Liver (tissue), 9 donors: ENCODE measurements around the gene SAE1. TPM values are rescaled to one million over a fixed set of nuclear protein-coding genes. Genes with fewer than 3 reads are reported as not detected.

ENCODE experiments used
- DNase-seq: peaks from one replicate; pipeline ENCODE4 v3.0.0-alpha.2; 2017; ENCODE audit warnings: low spot score
- H3K27ac ChIP-seq, 2 donors: one replicate each; pipeline ENCODE4 v1.7.0; 2013; ENCODE audit warnings: inconsistent platforms in 2 of 2, low read length in 2 of 2, control low read depth in 1 of 2, low read depth in 1 of 2, mild to moderate bottlenecking in 1 of 2
- H3K27me3 ChIP-seq, 4 donors: one replicate each; pipeline versions ENCODE4 v1.6.1 to v1.7.0; 2013; ENCODE audit warnings: low read length in 3 of 4, inconsistent platforms in 1 of 4, mild to moderate bottlenecking in 1 of 4, moderate library complexity in 1 of 4; ENCODE audit not compliant: control insufficient read depth in 4 of 4, insufficient read depth in 4 of 4
- H3K36me3 ChIP-seq, 4 donors: one replicate each; pipeline versions ENCODE4 v1.6.1 to v1.7.0; 2013; ENCODE audit warnings: low read length in 3 of 4, mild to moderate bottlenecking in 3 of 4, low read depth in 1 of 4, moderate library complexity in 1 of 4; ENCODE audit not compliant: control insufficient read depth in 4 of 4, insufficient read depth in 3 of 4
- H3K4me1 ChIP-seq, 4 donors: one replicate each; pipeline versions ENCODE4 v1.6.1 to v1.7.0; 2013; ENCODE audit warnings: low read length in 3 of 4, mild to moderate bottlenecking in 3 of 4, moderate library complexity in 1 of 4; ENCODE audit not compliant: control insufficient read depth in 4 of 4, insufficient read depth in 4 of 4
- H3K4me3 ChIP-seq, 3 donors: one replicate each; pipeline versions ENCODE4 v1.6.1 to v1.7.0; 2013; ENCODE audit warnings: low read length in 3 of 3, control low read depth in 1 of 3, low read depth in 1 of 3, mild to moderate bottlenecking in 1 of 3
- H3K9ac ChIP-seq, 2 donors: one replicate each; pipeline ENCODE4 v1.7.0; 2013; ENCODE audit warnings: low read length in 2 of 2, mild to moderate bottlenecking in 2 of 2, moderate library complexity in 2 of 2, control low read depth in 1 of 2, low read depth in 1 of 2
- H3K9me3 ChIP-seq, 4 donors: one replicate each; pipeline versions ENCODE4 v1.6.1 to v1.7.0; 2013; ENCODE audit warnings: low read length in 3 of 4; ENCODE audit not compliant: control insufficient read depth in 4 of 4
- ATF3 ChIP-seq: IDR thresholded peaks from 2 replicates; pipeline ENCODE4 v1.6.1; 2016; ENCODE audit warnings: antibody characterized with exemption
- CTCF ChIP-seq: fragments of 150-350 bp; IDR thresholded peaks from 2 replicates; pipeline ENCODE4 v1.5.1; 2017; ENCODE audit warnings: improper control_type of control experiment, low read depth, low read length; ENCODE audit not compliant: missing input control
- EGR1 ChIP-seq, 2 donors: IDR thresholded peaks; 2 replicates each; pipeline ENCODE4 v1.6.1; 2016 to 2018; ENCODE audit warnings: antibody characterized with exemption in 2 of 2, low read depth in 2 of 2
- FOXA1 ChIP-seq: IDR thresholded peaks from 2 replicates; pipeline ENCODE4 v1.6.1; 2016; ENCODE audit warnings: antibody characterized with exemption
- FOXA2 ChIP-seq: IDR thresholded peaks from 2 replicates; pipeline ENCODE4 v1.6.1; 2016; ENCODE audit warnings: antibody characterized with exemption
- GABPA ChIP-seq, 2 donors: IDR thresholded peaks in 1 of 2; conservative IDR thresholded peaks in 1 of 2; 2 replicates each; pipeline ENCODE4 v1.6.1; 2016; ENCODE audit warnings: antibody characterized with exemption in 2 of 2, mild to moderate bottlenecking in 1 of 2, moderate library complexity in 1 of 2
- HNF4A ChIP-seq, 2 donors: conservative IDR thresholded peaks; 2 replicates each; pipeline ENCODE4 v1.6.1; 2016; ENCODE audit warnings: antibody characterized with exemption in 2 of 2, mild to moderate bottlenecking in 2 of 2
- HNF4G ChIP-seq: IDR thresholded peaks from 2 replicates; pipeline ENCODE4 v1.6.1; 2016; ENCODE audit warnings: antibody characterized with exemption
- JUND ChIP-seq, 2 donors: IDR thresholded peaks; 2 replicates each; pipeline ENCODE4 v1.6.1; 2016; ENCODE audit warnings: antibody characterized with exemption in 2 of 2
- NR2F2 ChIP-seq: IDR thresholded peaks from 2 replicates; pipeline ENCODE4 v1.6.1; 2016; ENCODE audit warnings: antibody characterized with exemption
- RAD21 ChIP-seq, 2 donors: IDR thresholded peaks; 2 replicates each; pipeline ENCODE4 v1.6.1; 2016; ENCODE audit warnings: antibody characterized with exemption in 2 of 2, mild to moderate bottlenecking in 2 of 2
- REST ChIP-seq: IDR thresholded peaks from 2 replicates; pipeline ENCODE4 v1.6.1; 2016; ENCODE audit warnings: antibody characterized with exemption, mild to moderate bottlenecking
- RXRA ChIP-seq, 2 donors: IDR thresholded peaks; 2 replicates each; pipeline ENCODE4 v1.6.1; 2017 to 2018; ENCODE audit warnings: antibody characterized with exemption in 2 of 2, mild to moderate bottlenecking in 1 of 2
- SP1 ChIP-seq: IDR thresholded peaks from 2 replicates; pipeline ENCODE4 v1.6.1; 2018; ENCODE audit warnings: antibody characterized with exemption, mild to moderate bottlenecking
- TAF1 ChIP-seq: conservative IDR thresholded peaks from 2 replicates; pipeline ENCODE4 v1.6.1; 2016; ENCODE audit warnings: antibody characterized with exemption, mild to moderate bottlenecking
- YY1 ChIP-seq: IDR thresholded peaks from 2 replicates; pipeline ENCODE4 v1.6.1; 2016; ENCODE audit warnings: antibody characterized with exemption, mild to moderate bottlenecking
- WGBS: extraction: QIAGEN DNeasy Blood & Tissue Kit; methylation state at CpG from one replicate; pipeline ENCODE4 v1.1.7; 2013; 5-methylcytosine and 5-hydroxymethylcytosine counted together
- polyA plus RNA-seq, 2 donors: library from polyadenylated mRNA; stranded (reverse) in 1 of 2; unstranded in 1 of 2; fragments of 200-250 nt in 1 of 2; fragments of >200 nt in 1 of 2; fragmentation: Nextera tagmentation in 1 of 2; extraction: Ambion mirVana in 1 of 2; gene quantifications; one replicate each; pipeline versions ENCODE4 v1.2.1 to v1.2.3, GENCODE V29; 2013 to 2015
- total RNA-seq, 2 donors: library from RNA; depleted of rRNA; stranded (reverse); fragments of >200 nt; gene quantifications; one replicate each; pipeline ENCODE4 v1.2.3, GENCODE V29; 2014
- TF ChIP-seq, protein P1 (sequence below): IDR thresholded peaks from 2 replicates; pipeline ENCODE4 v1.6.1; 2016; ENCODE audit warnings: antibody characterized with exemption
- TF ChIP-seq, protein P2 (sequence below): IDR thresholded peaks from 2 replicates; pipeline ENCODE4 v1.6.1; 2016; ENCODE audit warnings: antibody characterized with exemption
- donor health status: healthy.
- donor health status: healthy.
- donor health status: healthy.
- donor health status: healthy.
- donor health status: healthy.

SAE1 gene
- total and polyA plus RNA-seq, 4 donors, result 19.0 to 31.8 (median 27.0) TPM

DNA sequence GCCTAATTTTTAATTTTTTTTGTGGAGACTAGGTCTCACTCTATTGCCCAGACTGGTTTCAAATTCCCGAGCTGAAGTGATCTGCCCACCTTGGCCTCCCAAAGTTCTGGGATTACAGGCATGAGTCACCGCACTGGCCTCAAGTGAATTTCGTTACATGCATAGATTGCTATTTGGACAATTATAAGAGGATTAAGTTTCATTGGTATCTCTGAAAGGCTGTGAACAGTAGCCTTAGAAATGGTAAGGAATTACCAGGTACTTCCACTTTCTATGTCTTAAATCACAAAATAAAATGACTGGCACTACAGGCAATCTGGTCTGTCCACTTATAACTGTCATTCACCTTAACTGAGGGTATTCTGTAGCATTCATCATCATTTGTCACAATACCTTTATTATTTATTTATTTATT, 122.8 kb downstream of the SAE1 start:
- Histone ChIP-seq H3K4me1 (peaks cover 7 to 11% (median 8%) of the 10 kb centered on the region in 4 donors), H3K9me3 (no peaks in the 10 kb centered on the region), H3K27me3 (no peaks in the 10 kb centered on the region), H3K9ac (no peak overlapping the region), H3K27ac (no peak overlapping the region), H3K4me3 (no peak overlapping the region), H3K36me3 (no peaks in the 10 kb centered on the region)
- DNase-seq, result no peak
- 93% methylated on average over 3 of the region's 3 CpGs for WGBS
- TF ChIP-seq HNF4G (no peak), GABPA (IDR thresholded peaks at IDR 0.05 in 1 of 2, conservative IDR thresholded peaks at IDR 0.05 in 1 of 2) (no peak), EGR1 (IDR thresholded peaks at IDR 0.05; ENCODE audit: low read depth in 2 of 2) (no peak)

GRCh38 chr19:47253970-47254369, 123.3 kb downstream of the SAE1 start:
- no peak overlapping the region for H3K4me3 ChIP-seq
- no peak for DNase-seq
- peaks cover 0 to 3% (median 1%) of the 10 kb centered on the region in 4 donors for H3K36me3 ChIP-seq
- H3K4me1 ChIP-seq, result peaks cover 7 to 14% (median 10%) of the 10 kb centered on the region in 4 donors
- no peak overlapping the region for H3K9ac ChIP-seq
- TF ChIP-seq YY1 (no peak), REST (no peak), ATF3 (no peak), FOXA1 (no peak), RAD21 (IDR thresholded peaks at IDR 0.05) (no peak), HNF4A (conservative IDR thresholded peaks at IDR 0.05) (no peak), HNF4G (no peak), JUND (IDR thresholded peaks at IDR 0.05) (no peak), NR2F2 (no peak), CTCF (no peak), SP1 (no peak), TAF1 (no peak), FOXA2 (no peak), EGR1 (IDR thresholded peaks at IDR 0.05; ENCODE audit: low read depth in 2 of 2) (no peak), GABPA (IDR thresholded peaks at IDR 0.05 in 1 of 2, conservative IDR thresholded peaks at IDR 0.05 in 1 of 2) (no peak), RXRA (IDR thresholded peaks at IDR 0.05) (no peak)
- TF ChIP-seq, protein P1, sequence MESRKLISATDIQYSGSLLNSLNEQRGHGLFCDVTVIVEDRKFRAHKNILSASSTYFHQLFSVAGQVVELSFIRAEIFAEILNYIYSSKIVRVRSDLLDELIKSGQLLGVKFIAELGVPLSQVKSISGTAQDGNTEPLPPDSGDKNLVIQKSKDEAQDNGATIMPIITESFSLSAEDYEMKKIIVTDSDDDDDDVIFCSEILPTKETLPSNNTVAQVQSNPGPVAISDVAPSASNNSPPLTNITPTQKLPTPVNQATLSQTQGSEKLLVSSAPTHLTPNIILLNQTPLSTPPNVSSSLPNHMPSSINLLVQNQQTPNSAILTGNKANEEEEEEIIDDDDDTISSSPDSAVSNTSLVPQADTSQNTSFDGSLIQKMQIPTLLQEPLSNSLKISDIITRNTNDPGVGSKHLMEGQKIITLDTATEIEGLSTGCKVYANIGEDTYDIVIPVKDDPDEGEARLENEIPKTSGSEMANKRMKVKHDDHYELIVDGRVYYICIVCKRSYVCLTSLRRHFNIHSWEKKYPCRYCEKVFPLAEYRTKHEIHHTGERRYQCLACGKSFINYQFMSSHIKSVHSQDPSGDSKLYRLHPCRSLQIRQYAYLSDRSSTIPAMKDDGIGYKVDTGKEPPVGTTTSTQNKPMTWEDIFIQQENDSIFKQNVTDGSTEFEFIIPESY, result no peak
- TF ChIP-seq, protein P2, sequence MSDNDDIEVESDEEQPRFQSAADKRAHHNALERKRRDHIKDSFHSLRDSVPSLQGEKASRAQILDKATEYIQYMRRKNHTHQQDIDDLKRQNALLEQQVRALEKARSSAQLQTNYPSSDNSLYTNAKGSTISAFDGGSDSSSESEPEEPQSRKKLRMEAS, result no peak
- no peaks in the 10 kb centered on the region for H3K9me3 ChIP-seq
- H3K27me3 ChIP-seq, result no peaks in the 10 kb centered on the region
- H3K27ac ChIP-seq, result no peak overlapping the region
- 95% methylated on average over 5 of the region's 5 CpGs for WGBS
